ENCODE results near the gene OPTC. TPM values are rescaled to one million over a fixed set of nuclear protein-coding genes. Genes with fewer than 3 reads are reported as not detected.
"Not testable (repeated sequence)": the region's sequence is repeated elsewhere in the genome, so short reads cannot be mapped to it uniquely, and the experiment has no call there.

Gene OPTC
- polyA plus RNA-seq, 4 donors = not detected

DNA sequence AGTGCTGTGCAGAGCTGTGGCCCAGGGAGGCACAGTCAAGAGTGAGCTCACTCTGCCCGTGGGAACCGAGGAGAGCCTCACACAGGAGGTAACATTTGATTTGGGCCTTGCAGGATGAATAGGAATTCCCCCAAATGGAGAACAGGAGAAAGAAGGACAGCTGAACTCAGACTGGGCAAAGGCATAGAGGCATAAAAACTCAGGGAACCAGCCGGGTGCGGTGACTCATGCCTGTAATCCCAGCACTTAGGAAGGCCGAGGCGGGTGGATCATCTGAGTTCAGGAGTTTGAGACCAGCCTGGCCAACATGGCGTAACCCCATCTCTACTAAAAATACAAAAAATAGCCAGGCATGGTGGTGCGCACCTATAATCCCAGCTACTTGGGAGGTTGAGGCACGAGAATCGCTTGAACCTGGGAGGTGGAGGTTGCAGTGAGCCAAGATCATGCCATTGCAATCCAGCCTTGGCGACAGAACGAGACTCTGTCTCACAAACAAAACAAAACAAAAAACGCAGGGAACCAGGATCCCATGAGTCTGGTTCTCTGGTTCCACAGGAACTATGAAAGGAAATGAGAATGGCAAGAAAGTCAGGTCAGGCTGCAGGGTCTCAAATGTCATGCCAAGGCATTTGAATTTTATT, 26.9 kb upstream of the OPTC start:
- H3K9me3 ChIP-seq (ENCODE audit: control insufficient read depth in 2 of 2, insufficient read depth in 1 of 2, low read depth in 1 of 2, low read length in 1 of 2); FAIRE-seq; DNase-seq; H3K36me3 ChIP-seq (ENCODE audit: control insufficient read depth in 3 of 3, insufficient read depth in 2 of 3, low read depth in 1 of 3, low read length in 3 of 3); H3K27me3 ChIP-seq (ENCODE audit: control insufficient read depth in 3 of 3, insufficient read depth in 3 of 3, low read length in 3 of 3); H3K4me3 ChIP-seq (ENCODE audit: low read depth in 1 of 3, low read length in 3 of 3): not testable (repeated sequence)
- H3K4me1 ChIP-seq (ENCODE audit: control insufficient read depth in 3 of 3, insufficient read depth in 2 of 3, low read depth in 1 of 3, low read length in 2 of 3) = peaks cover 0 to 23% (median 0%) of the 10 kb centered on the region in 3 donors
- peak overlapping the region in 1 of 3 donors; percentile 71 for H3K27ac ChIP-seq (ENCODE audit: low read depth in 1 of 3, low read length in 2 of 3)
- WGBS, 3 donors = 81 to 83% (median 81%) methylated on average over 13 of the region's 13 CpGs

DNA sequence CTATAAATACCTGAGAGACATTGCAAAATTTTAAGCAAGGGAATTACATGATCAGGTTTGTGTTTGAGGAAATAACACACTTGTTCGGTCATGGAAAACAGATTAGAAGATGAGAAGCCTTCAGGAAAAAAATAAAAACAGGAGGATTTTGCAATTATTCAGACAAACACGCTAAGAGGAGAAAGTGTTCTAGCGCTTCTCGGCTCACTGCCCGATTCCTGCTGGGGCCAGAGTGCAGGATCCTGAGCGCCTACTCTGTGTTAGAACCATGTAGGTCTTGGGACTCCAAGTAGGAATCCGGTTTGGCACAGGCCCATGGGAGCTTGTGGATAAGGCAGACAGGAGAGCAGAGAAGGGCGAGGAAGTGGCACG, 26.4 kb upstream of the OPTC start:
- DNase-seq (no peak), FAIRE-seq (no peak)
- Histone ChIP-seq H3K27me3 (ENCODE audit: control insufficient read depth in 3 of 3, insufficient read depth in 3 of 3, low read length in 3 of 3) (no peaks in the 10 kb centered on the region), H3K27ac (ENCODE audit: low read depth in 1 of 3, low read length in 2 of 3) (no peak overlapping the region), H3K9me3 (ENCODE audit: control insufficient read depth in 2 of 2, insufficient read depth in 1 of 2, low read depth in 1 of 2, low read length in 1 of 2) (no peaks in the 10 kb centered on the region), H3K36me3 (ENCODE audit: control insufficient read depth in 3 of 3, insufficient read depth in 2 of 3, low read depth in 1 of 3, low read length in 3 of 3) (no peaks in the 10 kb centered on the region), H3K4me3 (ENCODE audit: low read depth in 1 of 3, low read length in 3 of 3) (no peak overlapping the region), H3K4me1 (ENCODE audit: control insufficient read depth in 3 of 3, insufficient read depth in 2 of 3, low read depth in 1 of 3, low read length in 2 of 3) (peaks cover 0 to 23% (median 0%) of the 10 kb centered on the region in 3 donors)
- 72 to 79% (median 77%) methylated on average over 9 of the region's 9 CpGs for WGBS, 3 donors

- no peak for FAIRE-seq
- Histone ChIP-seq H3K9me3 (ENCODE audit: control insufficient read depth in 2 of 2, insufficient read depth in 1 of 2, low read depth in 1 of 2, low read length in 1 of 2) (no peaks in the 10 kb centered on the region), H3K36me3 (ENCODE audit: control insufficient read depth in 3 of 3, insufficient read depth in 2 of 3, low read depth in 1 of 3, low read length in 3 of 3) (no peaks in the 10 kb centered on the region), H3K4me1 (ENCODE audit: control insufficient read depth in 3 of 3, insufficient read depth in 2 of 3, low read depth in 1 of 3, low read length in 2 of 3) (peaks cover 0 to 23% (median 0%) of the 10 kb centered on the region in 3 donors), H3K27me3 (ENCODE audit: control insufficient read depth in 3 of 3, insufficient read depth in 3 of 3, low read length in 3 of 3) (no peaks in the 10 kb centered on the region), H3K4me3 (ENCODE audit: low read depth in 1 of 3, low read length in 3 of 3) (no peak overlapping the region), H3K27ac (ENCODE audit: low read depth in 1 of 3, low read length in 2 of 3) (peak overlapping the region in 1 of 3 donors; percentile 10)
- peak in 1 of 2 donors; percentile 73 for DNase-seq
- 92 to 96% (median 93%) methylated on average over 2 of the region's 2 CpGs for WGBS, 3 donors
These were observed 25.6 kb upstream of the OPTC start for GRCh38 chr1:203468326-203468725.

- 70 to 78% (median 71%) methylated on average over 5 of the region's 5 CpGs for WGBS, 3 donors
- Histone ChIP-seq H3K4me3 (ENCODE audit: low read depth in 1 of 3, low read length in 3 of 3) (no peak overlapping the region), H3K36me3 (ENCODE audit: control insufficient read depth in 3 of 3, insufficient read depth in 2 of 3, low read depth in 1 of 3, low read length in 3 of 3) (no peaks in the 10 kb centered on the region), H3K27ac (ENCODE audit: low read depth in 1 of 3, low read length in 2 of 3) (no peak overlapping the region), H3K9me3 (ENCODE audit: control insufficient read depth in 2 of 2, insufficient read depth in 1 of 2, low read depth in 1 of 2, low read length in 1 of 2) (no peaks in the 10 kb centered on the region), H3K4me1 (ENCODE audit: control insufficient read depth in 3 of 3, insufficient read depth in 2 of 3, low read depth in 1 of 3, low read length in 2 of 3) (peaks cover 0 to 26% (median 0%) of the 10 kb centered on the region in 3 donors), H3K27me3 (ENCODE audit: control insufficient read depth in 3 of 3, insufficient read depth in 3 of 3, low read length in 3 of 3) (no peaks in the 10 kb centered on the region)
- DNase-seq (no peak), FAIRE-seq (no peak)
These were observed 23.7 kb upstream of the OPTC start for GRCh38 chr1:203470240-203470639.

GRCh38 chr1:203471841-203472240, 22.1 kb upstream of the OPTC start:
- FAIRE-seq = no peak
- Histone ChIP-seq H3K9me3 (ENCODE audit: control insufficient read depth in 2 of 2, insufficient read depth in 1 of 2, low read depth in 1 of 2, low read length in 1 of 2) (no peaks in the 10 kb centered on the region), H3K27ac (ENCODE audit: low read depth in 1 of 3, low read length in 2 of 3) (no peak overlapping the region), H3K4me3 (ENCODE audit: low read depth in 1 of 3, low read length in 3 of 3) (no peak overlapping the region), H3K27me3 (ENCODE audit: control insufficient read depth in 3 of 3, insufficient read depth in 3 of 3, low read length in 3 of 3) (no peaks in the 10 kb centered on the region), H3K4me1 (ENCODE audit: control insufficient read depth in 3 of 3, insufficient read depth in 2 of 3, low read depth in 1 of 3, low read length in 2 of 3) (peaks cover 0 to 16% (median 0%) of the 10 kb centered on the region in 3 donors), H3K36me3 (ENCODE audit: control insufficient read depth in 3 of 3, insufficient read depth in 2 of 3, low read depth in 1 of 3, low read length in 3 of 3) (no peaks in the 10 kb centered on the region)
- WGBS, 3 donors = 82 to 83% (median 83%) methylated on average over 5 to 6 of the region's 6 CpGs
- DNase-seq = no peak

GRCh38 chr1:203473281-203473680, 20.7 kb upstream of the OPTC start:
- 43 to 83% (median 67%) methylated on average over 4 of the region's 4 CpGs for WGBS, 3 donors
- H3K36me3 ChIP-seq (ENCODE audit: control insufficient read depth in 3 of 3, insufficient read depth in 2 of 3, low read depth in 1 of 3, low read length in 3 of 3) = no peaks in the 10 kb centered on the region
- H3K27me3 ChIP-seq (ENCODE audit: control insufficient read depth in 3 of 3, insufficient read depth in 3 of 3, low read length in 3 of 3) = no peaks in the 10 kb centered on the region
- no peak overlapping the region for H3K4me3 ChIP-seq (ENCODE audit: low read depth in 1 of 3, low read length in 3 of 3)
- DNase-seq (no peak), FAIRE-seq (no peak)
- no peak overlapping the region for H3K27ac ChIP-seq (ENCODE audit: low read depth in 1 of 3, low read length in 2 of 3)
- H3K4me1 ChIP-seq (ENCODE audit: control insufficient read depth in 3 of 3, insufficient read depth in 2 of 3, low read depth in 1 of 3, low read length in 2 of 3) = peaks cover 0 to 16% (median 0%) of the 10 kb centered on the region in 3 donors
- no peaks in the 10 kb centered on the region for H3K9me3 ChIP-seq (ENCODE audit: control insufficient read depth in 2 of 2, insufficient read depth in 1 of 2, low read depth in 1 of 2, low read length in 1 of 2)

- no peak for FAIRE-seq
- WGBS, 3 donors = 81 to 86% (median 84%) methylated on average over 9 of the region's 9 CpGs
- Histone ChIP-seq H3K9me3 (ENCODE audit: control insufficient read depth in 2 of 2, insufficient read depth in 1 of 2, low read depth in 1 of 2, low read length in 1 of 2) (no peaks in the 10 kb centered on the region), H3K4me3 (ENCODE audit: low read depth in 1 of 3, low read length in 3 of 3) (no peak overlapping the region), H3K27ac (ENCODE audit: low read depth in 1 of 3, low read length in 2 of 3) (no peak overlapping the region), H3K27me3 (ENCODE audit: control insufficient read depth in 3 of 3, insufficient read depth in 3 of 3, low read length in 3 of 3) (no peaks in the 10 kb centered on the region), H3K4me1 (ENCODE audit: control insufficient read depth in 3 of 3, insufficient read depth in 2 of 3, low read depth in 1 of 3, low read length in 2 of 3) (peaks cover 0 to 11% (median 0%) of the 10 kb centered on the region in 3 donors), H3K36me3 (ENCODE audit: control insufficient read depth in 3 of 3, insufficient read depth in 2 of 3, low read depth in 1 of 3, low read length in 3 of 3) (no peaks in the 10 kb centered on the region)
- no peak for DNase-seq
These were observed 20.1 kb upstream of the OPTC start for GRCh38 chr1:203473781-203474305.

DNA sequence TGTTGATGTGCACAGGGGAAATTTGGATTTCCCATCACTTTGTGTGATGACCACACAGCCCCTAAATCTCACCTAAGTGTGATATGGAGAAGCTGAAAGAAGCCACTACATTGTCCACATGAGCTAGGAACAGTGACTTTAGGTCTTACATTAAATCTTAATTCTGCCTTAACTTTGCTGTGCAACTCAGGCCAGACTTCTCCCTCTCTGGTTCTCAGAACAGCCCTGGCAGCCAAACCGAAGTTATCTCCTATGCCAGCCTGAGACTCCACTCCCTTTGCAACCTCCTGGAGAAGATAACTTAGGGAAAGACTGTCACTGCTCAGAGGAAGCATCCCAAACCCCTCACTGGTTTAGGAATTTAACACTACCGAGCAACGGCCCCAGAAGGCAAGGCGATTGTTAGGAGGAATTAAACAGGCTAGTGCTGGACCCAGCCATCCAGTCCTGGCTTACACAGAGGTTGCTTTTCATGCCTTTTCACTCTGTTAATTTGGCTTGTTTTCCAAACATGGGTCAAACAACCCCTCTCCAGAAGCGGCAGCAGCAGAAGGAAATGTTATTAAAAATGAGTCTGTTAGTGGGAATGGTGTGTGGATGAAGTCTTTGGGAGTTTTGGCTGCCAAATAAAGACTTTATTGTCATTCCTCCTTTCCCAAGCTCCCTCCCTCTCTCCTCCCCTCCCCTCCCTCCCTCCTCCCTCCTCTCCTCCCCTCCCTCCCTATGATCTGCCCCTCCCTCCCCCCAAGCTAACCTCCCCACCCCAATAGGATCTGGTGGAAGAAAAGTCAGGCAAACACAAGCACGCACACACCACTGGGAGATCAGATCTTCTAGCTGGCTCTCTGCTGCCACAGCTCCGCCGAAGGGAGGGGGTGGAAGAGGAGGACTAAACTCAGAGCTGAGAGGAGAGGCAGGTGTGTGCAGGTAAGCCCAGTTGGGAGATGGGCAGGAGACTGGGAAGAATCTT, 18.7 kb upstream of the OPTC start, which contains the start of gene PRELP:
Gene PRELP, plus strand, starts transcription at position 795 of the 970 bp plus-strand sequence. CDS start 7,379 bp downstream, outside the sequence.
- WGBS, 3 donors = 10 to 30% (median 20%) methylated on average over 8 of the region's 8 CpGs

More for the DNA sequence above, 18.7 kb upstream of the OPTC start, which contains the start of gene PRELP:
- Histone ChIP-seq H3K27me3 (ENCODE audit: control insufficient read depth in 3 of 3, insufficient read depth in 3 of 3, low read length in 3 of 3) (no peaks in the 10 kb centered on the region), H3K4me1 (ENCODE audit: control insufficient read depth in 3 of 3, insufficient read depth in 2 of 3, low read depth in 1 of 3, low read length in 2 of 3) (peaks cover 0 to 9% (median 0%) of the 10 kb centered on the region in 3 donors), H3K36me3 (ENCODE audit: control insufficient read depth in 3 of 3, insufficient read depth in 2 of 3, low read depth in 1 of 3, low read length in 3 of 3) (no peaks in the 10 kb centered on the region), H3K9me3 (ENCODE audit: control insufficient read depth in 2 of 2, insufficient read depth in 1 of 2, low read depth in 1 of 2, low read length in 1 of 2) (no peaks in the 10 kb centered on the region), H3K4me3 (ENCODE audit: low read depth in 1 of 3, low read length in 3 of 3) (no peak within 1 kb of the TSS), H3K27ac (ENCODE audit: low read depth in 1 of 3, low read length in 2 of 3) (peak within 1 kb of the TSS in 2 of 3 donors; percentile 17 to 50)
- DNase-seq (peak; percentile 37 to 41), FAIRE-seq (no peak)

All from small intestine (tissue), 7 donors.